ENCODE measurements around the gene PCDHAC2. TPM values are rescaled to one million over a fixed set of nuclear protein-coding genes. Genes with fewer than 3 reads are reported as not detected.

The PCDHAC2 gene
- polyA plus RNA-seq, 1 of the 3 experiments (the other 2 are of a cell fraction), result 0.39 TPM

- no peaks in the 10 kb centered on the region for H3K27me3 ChIP-seq (ENCODE audit: insufficient read depth)
- TF ChIP-seq MXI1 (IDR thresholded peaks at IDR 0.05; ENCODE audit: low read depth, low read length) (no peak), SMC3 (IDR thresholded peaks at IDR 0.05; ENCODE audit: low read depth, low read length) (no peak), JUND (IDR thresholded peaks at IDR 0.05) (no peak), FOSL2 (IDR thresholded peaks at IDR 0.05; ENCODE audit: borderline replicate concordance, low read depth) (no peak), TAF1 (IDR thresholded peaks at IDR 0.05; ENCODE audit: borderline replicate concordance, low read depth, low read length) (no peak), GATA2 (CRISPR knock-in tag; IDR thresholded peaks at IDR 0.05) (no peak), SIN3A (IDR thresholded peaks at IDR 0.05; ENCODE audit: borderline replicate concordance, low read depth, low read length) (no peak), USF2 (IDR thresholded peaks at IDR 0.05; ENCODE audit: borderline replicate concordance, low read depth, low read length) (no peak)
- TF ChIP-seq, protein P1, sequence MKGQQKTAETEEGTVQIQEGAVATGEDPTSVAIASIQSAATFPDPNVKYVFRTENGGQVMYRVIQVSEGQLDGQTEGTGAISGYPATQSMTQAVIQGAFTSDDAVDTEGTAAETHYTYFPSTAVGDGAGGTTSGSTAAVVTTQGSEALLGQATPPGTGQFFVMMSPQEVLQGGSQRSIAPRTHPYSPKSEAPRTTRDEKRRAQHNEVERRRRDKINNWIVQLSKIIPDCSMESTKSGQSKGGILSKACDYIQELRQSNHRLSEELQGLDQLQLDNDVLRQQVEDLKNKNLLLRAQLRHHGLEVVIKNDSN (IDR thresholded peaks at IDR 0.05; ENCODE audit: borderline replicate concordance, low read depth), result no peak
- TF ChIP-seq, protein P2, sequence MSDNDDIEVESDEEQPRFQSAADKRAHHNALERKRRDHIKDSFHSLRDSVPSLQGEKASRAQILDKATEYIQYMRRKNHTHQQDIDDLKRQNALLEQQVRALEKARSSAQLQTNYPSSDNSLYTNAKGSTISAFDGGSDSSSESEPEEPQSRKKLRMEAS (IDR thresholded peaks at IDR 0.05; ENCODE audit: low read depth), result no peak
- H3K4me2 ChIP-seq, result peak overlapping the region; percentile 81
- ChIA-PET CTCF (interaction anchor here (0.9 to 5.0 kb wide), 25 partner anchors 9 to 120 kb away, joined by 3 to 194 read pairs (median 10); partner anchors contain the start of genes PCDHA12, PCDHA4, PCDHA8 and PCDHAC2), POLR2A (interaction anchor here (2.0 to 2.8 kb wide), 3 partner anchors 39 to 113 kb away, joined by 14 to 54 read pairs (median 19); partner anchors contain the start of gene PCDHAC2)
- H3K4me3 ChIP-seq (ENCODE audit: low read depth in 2 of 2, low read length in 1 of 2), result peak overlapping the region; percentile 54 to 62
- DNase-seq, result no peak
- H3K9ac ChIP-seq, result no peak overlapping the region
- no peaks in the 10 kb centered on the region for H3F3A ChIP-seq (replicated peaks; ENCODE audit: insufficient read depth)
- H3K79me2 ChIP-seq (ENCODE audit: insufficient read depth), result no peaks in the 10 kb centered on the region
- no peaks in the 10 kb centered on the region for H4K20me1 ChIP-seq (ENCODE audit: insufficient read depth)
- WGBS (ENCODE audit: low lambda C conversion rate), result 88% methylated on average over 23 of the region's 26 CpGs
- H3K4me1 ChIP-seq (ENCODE audit: control insufficient read depth in 1 of 2, insufficient read depth in 2 of 2, low read depth in 1 of 2, low read length in 1 of 2), result peaks cover 0 to 7% of the 10 kb centered on the region in 2 experiments; a peak in 2 of 4 replicates
- H3K27ac ChIP-seq (ENCODE audit: low read depth in 2 of 2, low read length in 1 of 2), result no peak overlapping the region
- no peaks in the 10 kb centered on the region for H3K9me3 ChIP-seq
- no peaks in the 10 kb centered on the region for H3K9me2 ChIP-seq
- no peak overlapping the region for H2AFZ ChIP-seq (ENCODE audit: low read depth)
- H3K36me3 ChIP-seq (replicated peaks in 1 of 2; ENCODE audit: control insufficient read depth in 1 of 2, insufficient read depth in 2 of 2, low read length in 1 of 2), result no peaks in the 10 kb centered on the region
Measured at GRCh38 chr5:140927228-140927573, 39.1 kb upstream of the PCDHAC2 start.

- H3K79me2 ChIP-seq (ENCODE audit: insufficient read depth), result no peaks in the 10 kb centered on the region
- POLR2A ChIA-PET, result interaction anchor here (1.5 kb wide), 1 partner anchor 9 kb away, joined by 3 read pairs; the partner anchor contains the start of gene PCDHAC1
- no peaks in the 10 kb centered on the region; a peak in 1 of 4 replicates for H3K4me1 ChIP-seq (ENCODE audit: control insufficient read depth in 1 of 2, insufficient read depth in 2 of 2, low read depth in 1 of 2, low read length in 1 of 2)
- no peaks in the 10 kb centered on the region for H3F3A ChIP-seq (replicated peaks; ENCODE audit: insufficient read depth)
- no peaks in the 10 kb centered on the region for H3K9me3 ChIP-seq
- no peak overlapping the region for H3K4me2 ChIP-seq
- DNase-seq, result no peak
- H3K27me3 ChIP-seq (ENCODE audit: insufficient read depth), result no peaks in the 10 kb centered on the region
- 65% methylated on average over 4 of the region's 4 CpGs for WGBS (ENCODE audit: low lambda C conversion rate)
- no peaks in the 10 kb centered on the region for H4K20me1 ChIP-seq (ENCODE audit: insufficient read depth)
- no peak overlapping the region for H2AFZ ChIP-seq (ENCODE audit: low read depth)
- no peaks in the 10 kb centered on the region for H3K36me3 ChIP-seq (replicated peaks in 1 of 2; ENCODE audit: control insufficient read depth in 1 of 2, insufficient read depth in 2 of 2, low read length in 1 of 2)
- CTCF ChIA-PET, result interaction anchor here (0.8 to 4.6 kb wide), 6 partner anchors 8 to 105 kb away, joined by 3 to 34 read pairs (median 8); partner anchors contain the start of genes PCDHA12, PCDHA8 and PCDHAC1
- no peak overlapping the region for H3K4me3 ChIP-seq (ENCODE audit: low read depth in 2 of 2, low read length in 1 of 2)
- H3K9me2 ChIP-seq, result no peaks in the 10 kb centered on the region
- H3K27ac ChIP-seq (ENCODE audit: low read depth in 2 of 2, low read length in 1 of 2), result no peak overlapping the region
- H3K9ac ChIP-seq, result no peak overlapping the region
- no peak for TF ChIP-seq GATA2 (CRISPR knock-in tag; IDR thresholded peaks at IDR 0.05)
- no peak for TF ChIP-seq GABPA (IDR thresholded peaks at IDR 0.05; ENCODE audit: low read depth)
- TF ChIP-seq EZH2phosphoT487 (IDR thresholded peaks at IDR 0.05; ENCODE audit: borderline replicate concordance, low read depth), result no peak
- no peak for TF ChIP-seq EP300 (IDR thresholded peaks at IDR 0.05; ENCODE audit: borderline replicate concordance in 1 of 2, low read depth in 1 of 2, low read length in 1 of 2)
- TF ChIP-seq MEF2A (IDR thresholded peaks at IDR 0.05; ENCODE audit: borderline replicate concordance, low read depth), result no peak
- TF ChIP-seq FOSL2 (IDR thresholded peaks at IDR 0.05; ENCODE audit: borderline replicate concordance, low read depth), result no peak
- TF ChIP-seq, protein P3, sequence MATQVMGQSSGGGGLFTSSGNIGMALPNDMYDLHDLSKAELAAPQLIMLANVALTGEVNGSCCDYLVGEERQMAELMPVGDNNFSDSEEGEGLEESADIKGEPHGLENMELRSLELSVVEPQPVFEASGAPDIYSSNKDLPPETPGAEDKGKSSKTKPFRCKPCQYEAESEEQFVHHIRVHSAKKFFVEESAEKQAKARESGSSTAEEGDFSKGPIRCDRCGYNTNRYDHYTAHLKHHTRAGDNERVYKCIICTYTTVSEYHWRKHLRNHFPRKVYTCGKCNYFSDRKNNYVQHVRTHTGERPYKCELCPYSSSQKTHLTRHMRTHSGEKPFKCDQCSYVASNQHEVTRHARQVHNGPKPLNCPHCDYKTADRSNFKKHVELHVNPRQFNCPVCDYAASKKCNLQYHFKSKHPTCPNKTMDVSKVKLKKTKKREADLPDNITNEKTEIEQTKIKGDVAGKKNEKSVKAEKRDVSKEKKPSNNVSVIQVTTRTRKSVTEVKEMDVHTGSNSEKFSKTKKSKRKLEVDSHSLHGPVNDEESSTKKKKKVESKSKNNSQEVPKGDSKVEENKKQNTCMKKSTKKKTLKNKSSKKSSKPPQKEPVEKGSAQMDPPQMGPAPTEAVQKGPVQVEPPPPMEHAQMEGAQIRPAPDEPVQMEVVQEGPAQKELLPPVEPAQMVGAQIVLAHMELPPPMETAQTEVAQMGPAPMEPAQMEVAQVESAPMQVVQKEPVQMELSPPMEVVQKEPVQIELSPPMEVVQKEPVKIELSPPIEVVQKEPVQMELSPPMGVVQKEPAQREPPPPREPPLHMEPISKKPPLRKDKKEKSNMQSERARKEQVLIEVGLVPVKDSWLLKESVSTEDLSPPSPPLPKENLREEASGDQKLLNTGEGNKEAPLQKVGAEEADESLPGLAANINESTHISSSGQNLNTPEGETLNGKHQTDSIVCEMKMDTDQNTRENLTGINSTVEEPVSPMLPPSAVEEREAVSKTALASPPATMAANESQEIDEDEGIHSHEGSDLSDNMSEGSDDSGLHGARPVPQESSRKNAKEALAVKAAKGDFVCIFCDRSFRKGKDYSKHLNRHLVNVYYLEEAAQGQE (IDR thresholded peaks at IDR 0.05; ENCODE audit: low read depth, low read length), result no peak
- TF ChIP-seq TCF12 (IDR thresholded peaks at IDR 0.05), result no peak
- TF ChIP-seq CHD2 (IDR thresholded peaks at IDR 0.05; ENCODE audit: low read length, partially characterized antibody), result no peak
- TF ChIP-seq POLR2AphosphoS5 (IDR thresholded peaks at IDR 0.05; ENCODE audit: low read depth, low read length), result no peak
- TF ChIP-seq, protein P4, sequence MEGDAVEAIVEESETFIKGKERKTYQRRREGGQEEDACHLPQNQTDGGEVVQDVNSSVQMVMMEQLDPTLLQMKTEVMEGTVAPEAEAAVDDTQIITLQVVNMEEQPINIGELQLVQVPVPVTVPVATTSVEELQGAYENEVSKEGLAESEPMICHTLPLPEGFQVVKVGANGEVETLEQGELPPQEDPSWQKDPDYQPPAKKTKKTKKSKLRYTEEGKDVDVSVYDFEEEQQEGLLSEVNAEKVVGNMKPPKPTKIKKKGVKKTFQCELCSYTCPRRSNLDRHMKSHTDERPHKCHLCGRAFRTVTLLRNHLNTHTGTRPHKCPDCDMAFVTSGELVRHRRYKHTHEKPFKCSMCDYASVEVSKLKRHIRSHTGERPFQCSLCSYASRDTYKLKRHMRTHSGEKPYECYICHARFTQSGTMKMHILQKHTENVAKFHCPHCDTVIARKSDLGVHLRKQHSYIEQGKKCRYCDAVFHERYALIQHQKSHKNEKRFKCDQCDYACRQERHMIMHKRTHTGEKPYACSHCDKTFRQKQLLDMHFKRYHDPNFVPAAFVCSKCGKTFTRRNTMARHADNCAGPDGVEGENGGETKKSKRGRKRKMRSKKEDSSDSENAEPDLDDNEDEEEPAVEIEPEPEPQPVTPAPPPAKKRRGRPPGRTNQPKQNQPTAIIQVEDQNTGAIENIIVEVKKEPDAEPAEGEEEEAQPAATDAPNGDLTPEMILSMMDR (IDR thresholded peaks at IDR 0.05), result no peak
- no peak for TF ChIP-seq MXI1 (IDR thresholded peaks at IDR 0.05; ENCODE audit: low read depth, low read length)
Measured at GRCh38 chr5:140934964-140935606, 31.2 kb upstream of the PCDHAC2 start.
